H1 (cell line): ENCODE results near the gene GPR139. TPM values are rescaled to one million over a fixed set of nuclear protein-coding genes. Genes with fewer than 3 reads are reported as not detected.

Experiments
- CTCF ChIA-PET: fragments of 300-600 bp; sonication (Branson Sonifier 250); formaldehyde crosslinking; loops from one replicate; lab custom pipeline; 2021; ENCODE audit not compliant: partially characterized antibody; lab: Charles Lee
- POLR2A ChIA-PET: fragments of 300-600 bp; sonication (Branson Sonifier 250); formaldehyde crosslinking; loops from one replicate; lab custom pipeline; 2021; ENCODE audit warnings: inconsistent platforms; ENCODE audit not compliant: partially characterized antibody; lab: Charles Lee
- DNase-seq, 2 experiments: peaks; one replicate each; pipeline versions ENCODE4 v3.0.0 to v3.0.0-alpha.2; 2010 to 2022; ENCODE audit warnings: low spot score in 2 of 2, low read depth in 1 of 2, mixed read lengths in 1 of 2
- FAIRE-seq: peaks from 2 replicates; lab custom pipeline; 2011; peaks lifted over from hg19 to GRCh38; lab: Jason Lieb, UNC
- H2AFZ ChIP-seq: 2 replicates; pipeline ENCODE4 v1.8.1; 2012; ENCODE audit warnings: low read length, inconsistent platforms
- H2AK5ac ChIP-seq: 2 replicates; pipeline ENCODE4 v1.6.1; 2013; ENCODE audit warnings: low read depth, low read length
- H2BK120ac ChIP-seq: replicated peaks from 2 replicates; pipeline ENCODE3; 2013; ENCODE audit warnings: low read depth, low read length, inconsistent platforms
- H2BK12ac ChIP-seq: 2 replicates; pipeline ENCODE4 v1.6.1; 2013; ENCODE audit warnings: low read depth, low read length
- H2BK15ac ChIP-seq: 2 replicates; pipeline ENCODE4 v1.6.1; 2013; ENCODE audit warnings: low read length
- H2BK20ac ChIP-seq: 2 replicates; pipeline ENCODE4 v1.6.1; 2013; ENCODE audit warnings: low read length
- H2BK5ac ChIP-seq: 2 replicates; pipeline ENCODE4 v1.6.1; 2013; ENCODE audit warnings: low read depth, low read length
- H3K14ac ChIP-seq: 2 replicates; pipeline ENCODE4 v1.6.1; 2013; ENCODE audit warnings: inconsistent platforms; ENCODE audit not compliant: insufficient read length
- H3K18ac ChIP-seq: 2 replicates; pipeline ENCODE4 v1.6.1; 2013; ENCODE audit warnings: low read length; ENCODE audit errors: extremely low read depth
- H3K23ac ChIP-seq: 2 replicates; pipeline ENCODE4 v1.6.1; 2013; ENCODE audit warnings: inconsistent platforms; ENCODE audit not compliant: insufficient read length
- H3K23me2 ChIP-seq: 2 replicates; pipeline ENCODE4 v1.6.1; 2013; ENCODE audit warnings: low read depth, low read length
- H3K27ac ChIP-seq: 2 replicates; pipeline ENCODE4 v1.6.1; 2011; ENCODE audit warnings: low read depth, low read length, inconsistent platforms
- H3K27me3 ChIP-seq, 4 experiments: replicated peaks in 1 of 4; 1 replicate in 1 of 4; 2 replicates in 3 of 4; pipeline versions ENCODE4 v1.6.1 to v1.8.1; 2011 to 2013; ENCODE audit warnings: low read length in 3 of 4, mild to moderate bottlenecking in 3 of 4, inconsistent platforms in 2 of 4, mixed read lengths in 2 of 4, moderate library complexity in 1 of 4; ENCODE audit not compliant: control insufficient read depth in 3 of 4, insufficient read depth in 3 of 4; ENCODE audit errors: extremely low read depth in 1 of 4
- H3K36me3 ChIP-seq, 4 experiments: 2 replicates each; pipeline versions ENCODE4 v1.6.1 to v1.8.1; 2011 to 2013; ENCODE audit warnings: mild to moderate bottlenecking in 4 of 4, low read length in 3 of 4, moderate library complexity in 2 of 4, control low read depth in 1 of 4, inconsistent platforms in 1 of 4; ENCODE audit not compliant: insufficient read depth in 4 of 4, control insufficient read depth in 2 of 4
- H3K4ac ChIP-seq: replicated peaks from 2 replicates; pipeline ENCODE3; 2013; ENCODE audit warnings: low read length, low read depth, mixed read lengths, inconsistent platforms; ENCODE audit not compliant: insufficient read length
- H3K4me1 ChIP-seq, 4 experiments: replicated peaks in 1 of 4; 1 replicate in 1 of 4; 2 replicates in 3 of 4; pipeline versions ENCODE4 v1.6.1 to v1.8.1; 2011 to 2013; ENCODE audit warnings: low read length in 3 of 4, inconsistent platforms in 2 of 4, mixed read lengths in 1 of 4; ENCODE audit not compliant: insufficient read depth in 4 of 4, control insufficient read depth in 3 of 4
- H3K4me2 ChIP-seq, 2 experiments: 2 replicates each; pipeline versions ENCODE4 v1.6.1 to v1.8.1; 2011 to 2013; ENCODE audit warnings: low read depth in 2 of 2, low read length in 2 of 2, control low read depth in 1 of 2, inconsistent platforms in 1 of 2, mild to moderate bottlenecking in 1 of 2; ENCODE audit not compliant: insufficient read depth in 1 of 2
- H3K4me3 ChIP-seq, 4 experiments: fragments of 200-600, 300-600 bp in 1 of 4; sonication (generic), shearing (Covaris generic), sonication (Bioruptor Twin) in 1 of 4; 2 replicates each; pipeline versions ENCODE4 v1.5.1 to v1.8.1; 2011 to 2016; ENCODE audit warnings: low read length in 4 of 4, low read depth in 3 of 4, control low read depth in 2 of 4, inconsistent platforms in 2 of 4, mild to moderate bottlenecking in 2 of 4, mixed read lengths in 1 of 4, moderate library complexity in 1 of 4; ENCODE audit not compliant: insufficient read depth in 2 of 4; ENCODE audit errors: extremely low read depth in 1 of 4
- H3K56ac ChIP-seq: replicated peaks from 2 replicates; pipeline ENCODE3; 2013; ENCODE audit warnings: low read depth, mild to moderate bottlenecking, mixed read lengths, low read length, inconsistent platforms; ENCODE audit not compliant: insufficient read length
- H3K79me1 ChIP-seq: 2 replicates; pipeline ENCODE4 v1.6.1; 2013; ENCODE audit warnings: low read depth, low read length, control low read depth
- H3K79me2 ChIP-seq, 2 experiments: 2 replicates each; pipeline versions ENCODE4 v1.6.1 to v1.8.1; 2012 to 2013; ENCODE audit warnings: low read length in 2 of 2, mild to moderate bottlenecking in 2 of 2, inconsistent platforms in 1 of 2; ENCODE audit not compliant: insufficient read depth in 2 of 2, control insufficient read depth in 1 of 2
- H3K9ac ChIP-seq, 4 experiments: replicated peaks in 1 of 4; 1 replicate in 1 of 4; 2 replicates in 3 of 4; pipeline versions ENCODE4 v1.6.1 to v1.8.1; 2011 to 2013; ENCODE audit warnings: low read depth in 3 of 4, low read length in 3 of 4, control low read depth in 2 of 4, mild to moderate bottlenecking in 2 of 4, moderate library complexity in 2 of 4, inconsistent platforms in 1 of 4; ENCODE audit errors: extremely low read depth in 1 of 4
- H3K9me3 ChIP-seq, 2 experiments: 2 replicates each; pipeline versions ENCODE4 v1.6.1 to v1.8.1; 2012 to 2013; ENCODE audit warnings: mild to moderate bottlenecking in 2 of 2, moderate library complexity in 2 of 2, control low read depth in 1 of 2, inconsistent platforms in 1 of 2, low read depth in 1 of 2, low read length in 1 of 2, mixed read lengths in 1 of 2; ENCODE audit not compliant: insufficient read depth in 2 of 2
- H4K20me1 ChIP-seq, 2 experiments: replicated peaks in 1 of 2; 2 replicates each; pipeline versions ENCODE3 to v1.8.1; 2011 to 2013; ENCODE audit warnings: inconsistent platforms in 2 of 2, low read length in 2 of 2, mild to moderate bottlenecking in 1 of 2; ENCODE audit not compliant: insufficient read depth in 2 of 2, control insufficient read depth in 1 of 2
- H4K5ac ChIP-seq: 2 replicates; pipeline ENCODE4 v1.6.1; 2013; ENCODE audit warnings: low read length, low read depth, mixed read lengths, inconsistent platforms; ENCODE audit not compliant: insufficient read length
- H4K8ac ChIP-seq: 2 replicates; pipeline ENCODE4 v1.8.0; 2013; ENCODE audit warnings: mild to moderate bottlenecking, moderate library complexity, low read length, inconsistent platforms; ENCODE audit not compliant: insufficient read depth; ENCODE audit errors: extremely low read depth
- H4K91ac ChIP-seq: replicated peaks from 2 replicates; pipeline ENCODE3; 2013; ENCODE audit warnings: low read length, mixed read lengths, inconsistent platforms; ENCODE audit not compliant: insufficient read length
- ATF3 ChIP-seq: IDR thresholded peaks from 2 replicates; pipeline ENCODE4 v1.6.1; 2011; ENCODE audit warnings: low read depth, mild to moderate bottlenecking, low read length; ENCODE audit not compliant: insufficient read depth
- EZH2 ChIP-seq: fragments of 200-600 bp; sonication (generic); IDR thresholded peaks from 2 replicates; pipeline ENCODE4 v1.7.1; 2012; ENCODE audit warnings: low read depth, mild to moderate bottlenecking, moderate library complexity, low read length, inconsistent platforms; ENCODE audit not compliant: severe bottlenecking
- HDAC2 ChIP-seq, 2 experiments: fragments of 300-600 bp in 1 of 2; sonication (generic) in 1 of 2; IDR thresholded peaks; 2 replicates each; pipeline ENCODE4 v1.6.1; 2011 to 2012; ENCODE audit warnings: low read depth in 2 of 2, low read length in 2 of 2, mild to moderate bottlenecking in 2 of 2, moderate library complexity in 2 of 2, borderline replicate concordance in 1 of 2, inconsistent platforms in 1 of 2
- POU5F1 ChIP-seq: IDR thresholded peaks from 2 replicates; pipeline ENCODE4 v1.6.1; 2011; ENCODE audit warnings: low read depth, mild to moderate bottlenecking, low read length, moderate library complexity
- RBBP5 ChIP-seq: IDR thresholded peaks from 2 replicates; pipeline ENCODE4 v1.7.1; 2012; ENCODE audit warnings: low read depth, mild to moderate bottlenecking, inconsistent platforms, low read length, moderate library complexity, borderline replicate concordance
- WGBS, 2 experiments: shearing (Covaris generic) in 1 of 2; methylation state at CpG; one replicate each; pipeline versions ENCODE4 v1.1.6 to v1.1.7; 2013 to 2015; ENCODE audit warnings: low lambda C conversion rate in 2 of 2, mixed read lengths in 2 of 2, inconsistent platforms in 1 of 2, low coverage in 1 of 2, missing lambda C conversion rate in 1 of 2; ENCODE audit not compliant: insufficient replicate concordance in 2 of 2, insufficient coverage in 1 of 2, insufficient read length in 1 of 2; ENCODE audit errors: extremely low coverage in 1 of 2, missing lambda C conversion rate in 1 of 2; 5-methylcytosine and 5-hydroxymethylcytosine counted together
- polyA plus RNA-seq, 7 experiments: library from polyadenylated mRNA; depleted of rRNA in 3 of 7; stranded (reverse) in 5 of 7; unstranded in 2 of 7; fragments of >200 nt in 5 of 7; fragments of 200-250 nt in 2 of 7; gene quantifications; 1 replicate in 5 of 7; 2 replicates in 1 of 7; 4 replicates in 1 of 7; pipeline versions ENCODE4 v1.2.1 to v1.2.3, GENCODE V29; 2011 to 2013; ENCODE audit warnings: missing spikeins in 2 of 7, mixed read lengths in 2 of 7
- total RNA-seq: library from RNA; stranded (reverse); fragmentation: NEBNext Ultra II Directional; extraction: Animal tissue kit (Norgen Biotek cat#: 25700); gene quantifications from 2 replicates; pipeline ENCODE4 v1.2.1, GENCODE V29; 2021

GPR139 gene
- total and polyA plus RNA-seq, 2 of the 8 experiments (the other 6 are each of a cell fraction or from before 2014, with no cell fraction given) = 0.84 to 2.2 TPM

- no peaks in the 10 kb centered on the region for H3K23me2 ChIP-seq
- no peaks in the 10 kb centered on the region for H3K9me3 ChIP-seq
- no peak overlapping the region for H3K23ac ChIP-seq
- H3K27ac ChIP-seq = no peak overlapping the region
- no peak overlapping the region for H2BK20ac ChIP-seq
- H4K20me1 ChIP-seq = no peaks in the 10 kb centered on the region
- no peak overlapping the region for H4K91ac ChIP-seq
- ChIA-PET CTCF (interaction anchor here (0.7 to 3.6 kb wide), 8 partner anchors 9 to 307 kb away, joined by 3 to 23 read pairs (median 4); no protein-coding TSS in a partner anchor), POLR2A (interaction anchor here (0.7 to 1.1 kb wide), 3 partner anchors 10 to 87 kb away, joined by 3 to 4 read pairs (median 4); no protein-coding TSS in a partner anchor)
- no peak overlapping the region; the same call in 1 of the 2 replicates for H4K8ac ChIP-seq
- no peak overlapping the region for H3K18ac ChIP-seq
- no peak overlapping the region for H2AK5ac ChIP-seq
- H2BK12ac ChIP-seq = no peak overlapping the region
- H3K14ac ChIP-seq = no peak overlapping the region
- no peaks in the 10 kb centered on the region for H3K36me3 ChIP-seq
- no peak overlapping the region; the same call in 1 of the 2 replicates for H2BK15ac ChIP-seq
- H2BK120ac ChIP-seq = no peak overlapping the region
- no peak for FAIRE-seq
- no peaks in the 10 kb centered on the region; a peak in 1 of 7 replicates for H3K4me1 ChIP-seq
- no peak overlapping the region for H3K4me2 ChIP-seq
- H3K9ac ChIP-seq = no peak overlapping the region
- H4K5ac ChIP-seq = no peak overlapping the region
- no peak overlapping the region for H3K4ac ChIP-seq
- H3K27me3 ChIP-seq = no peaks in the 10 kb centered on the region
- no peak overlapping the region for H3K4me3 ChIP-seq
- H3K79me1 ChIP-seq = no peaks in the 10 kb centered on the region
- no peak overlapping the region for H3K56ac ChIP-seq
- DNase-seq = no peak
- no peaks in the 10 kb centered on the region for H3K79me2 ChIP-seq
- WGBS, 2 experiments = 89% methylated on average over 17 of the region's 17 CpGs; no CpG with 5 or more reads in 1 of the 2 experiments
- H2BK5ac ChIP-seq = no peak overlapping the region
- H2AFZ ChIP-seq = 0 out of 2 replicates have a peak overlapping the region, but pooled peaks have one; percentile 34
- TF ChIP-seq HDAC2 (IDR thresholded peaks at IDR 0.05; ENCODE audit: borderline replicate concordance in 1 of 2, low read depth in 2 of 2, low read length in 2 of 2) (no peak), POU5F1 (no peak), RBBP5 (no peak), EZH2 (no peak), ATF3 (no peak)
These were observed 79.1 kb downstream of the GPR139 start for GRCh38 chr16:19994466-19995170.
